H1 (cell line): ENCODE results near the gene RPSA. TPM values are rescaled to one million over a fixed set of nuclear protein-coding genes. Genes with fewer than 3 reads are reported as not detected.

Experiments
- ASH2L ChIP-seq: fragments of 200-600, 300-600 bp; sonication (generic); IDR thresholded peaks from one replicate; pipeline ENCODE4 v1.7.1; 2017; ENCODE audit warnings: low read length
- CBX8 ChIP-seq: fragments of 300-800, 300-1000 bp; sonication (generic); IDR thresholded peaks from 2 replicates; pipeline ENCODE4 v1.7.1; 2016; ENCODE audit warnings: low read depth, low read length, borderline replicate concordance
- CHD7 ChIP-seq: fragments of 300-600 bp; sonication (generic); IDR thresholded peaks from 2 replicates; pipeline ENCODE4 v1.7.1; 2012; ENCODE audit warnings: low read length, moderate library complexity, mild to moderate bottlenecking, inconsistent platforms; ENCODE audit not compliant: insufficient replicate concordance
- GABPA ChIP-seq: IDR thresholded peaks from 2 replicates; pipeline ENCODE4 v1.6.1; 2011; ENCODE audit warnings: mild to moderate bottlenecking, low read length, moderate library complexity, borderline replicate concordance; ENCODE audit not compliant: insufficient read depth
- NANOG ChIP-seq: IDR thresholded peaks from 2 replicates; pipeline ENCODE4 v1.6.1; 2011; ENCODE audit warnings: low read length, low read depth, mild to moderate bottlenecking, inconsistent platforms; ENCODE audit not compliant: insufficient read depth, poor library complexity, severe bottlenecking
- POLR2A ChIP-seq, 2 experiments: IDR thresholded peaks; 1 replicate in 1 of 2; 2 replicates in 1 of 2; pipeline ENCODE4 v1.6.1; 2011; ENCODE audit warnings: low read depth in 2 of 2, low read length in 2 of 2, mild to moderate bottlenecking in 2 of 2; ENCODE audit errors: control extremely low read depth in 1 of 2
- RAD21 ChIP-seq, 2 experiments: IDR thresholded peaks in 1 of 2; conservative IDR thresholded peaks in 1 of 2; 2 replicates each; pipeline ENCODE4 v1.6.1; 2011; ENCODE audit warnings: low read depth in 2 of 2, low read length in 2 of 2, improper control_type of control experiment in 1 of 2, inconsistent platforms in 1 of 2, mild to moderate bottlenecking in 1 of 2, moderate library complexity in 1 of 2
- RXRA ChIP-seq: IDR thresholded peaks from 2 replicates; pipeline ENCODE4 v1.6.1; 2011; ENCODE audit warnings: low read depth, mild to moderate bottlenecking, low read length, moderate library complexity; ENCODE audit not compliant: insufficient read depth
- SUZ12 ChIP-seq: fragments of 200-600 bp; sonication (generic); IDR thresholded peaks from 2 replicates; pipeline ENCODE4 v1.6.1; 2012; ENCODE audit warnings: mild to moderate bottlenecking, inconsistent platforms, low read length, moderate library complexity, mixed read lengths
- polyA plus RNA-seq, 7 experiments: library from polyadenylated mRNA; depleted of rRNA in 3 of 7; stranded (reverse) in 5 of 7; unstranded in 2 of 7; fragments of >200 nt in 5 of 7; fragments of 200-250 nt in 2 of 7; gene quantifications; 1 replicate in 5 of 7; 2 replicates in 1 of 7; 4 replicates in 1 of 7; pipeline versions ENCODE4 v1.2.1 to v1.2.3, GENCODE V29; 2011 to 2013; ENCODE audit warnings: missing spikeins in 2 of 7, mixed read lengths in 2 of 7
- total RNA-seq: library from RNA; stranded (reverse); fragmentation: NEBNext Ultra II Directional; extraction: Animal tissue kit (Norgen Biotek cat#: 25700); gene quantifications from 2 replicates; pipeline ENCODE4 v1.2.1, GENCODE V29; 2021
- TF ChIP-seq, protein P1 (sequence below): IDR thresholded peaks from 2 replicates; pipeline ENCODE4 v1.6.1; 2012; ENCODE audit warnings: inconsistent platforms

The RPSA gene
- total and polyA plus RNA-seq, 2 of the 8 experiments (the other 6 are each of a cell fraction or from before 2014, with no cell fraction given): 2,661 to 7,468 TPM

GRCh38 chr3:39412668-39413260 is 6.2 kb downstream of the RPSA start (continued):
- TF ChIP-seq SUZ12 (no peak), POLR2A (IDR thresholded peaks at IDR 0.05; ENCODE audit: control extremely low read depth in 1 of 2, low read depth in 2 of 2, low read length in 2 of 2) (0 out of 3 replicates have a peak, but pooled peaks of 1 of the 2 experiments have one; percentile 2), RAD21 (IDR thresholded peaks at IDR 0.05 in 1 of 2, conservative IDR thresholded peaks at IDR 0.05 in 1 of 2; ENCODE audit: low read depth in 2 of 2, low read length in 2 of 2) (no peak), RXRA (no peak), NANOG (no peak), ASH2L (no peak), GABPA (no peak), CHD7 (peak; percentile 27), CBX8 (no peak)
- TF ChIP-seq, protein P1, sequence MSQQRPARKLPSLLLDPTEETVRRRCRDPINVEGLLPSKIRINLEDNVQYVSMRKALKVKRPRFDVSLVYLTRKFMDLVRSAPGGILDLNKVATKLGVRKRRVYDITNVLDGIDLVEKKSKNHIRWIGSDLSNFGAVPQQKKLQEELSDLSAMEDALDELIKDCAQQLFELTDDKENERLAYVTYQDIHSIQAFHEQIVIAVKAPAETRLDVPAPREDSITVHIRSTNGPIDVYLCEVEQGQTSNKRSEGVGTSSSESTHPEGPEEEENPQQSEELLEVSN: no peak
